GM19025 (cell line): Measurements from ENCODE around the gene AGMO.

ENCODE experiments used
- ATAC-seq: cut with Tn5 transposase; IDR thresholded peaks from one replicate; pipeline ENCODE4 v1.9.1; 2021; ENCODE audit warnings: mild to moderate bottlenecking, low read depth, moderate library complexity; ENCODE audit not compliant: unreplicated experiment

Gene AGMO

DNA sequence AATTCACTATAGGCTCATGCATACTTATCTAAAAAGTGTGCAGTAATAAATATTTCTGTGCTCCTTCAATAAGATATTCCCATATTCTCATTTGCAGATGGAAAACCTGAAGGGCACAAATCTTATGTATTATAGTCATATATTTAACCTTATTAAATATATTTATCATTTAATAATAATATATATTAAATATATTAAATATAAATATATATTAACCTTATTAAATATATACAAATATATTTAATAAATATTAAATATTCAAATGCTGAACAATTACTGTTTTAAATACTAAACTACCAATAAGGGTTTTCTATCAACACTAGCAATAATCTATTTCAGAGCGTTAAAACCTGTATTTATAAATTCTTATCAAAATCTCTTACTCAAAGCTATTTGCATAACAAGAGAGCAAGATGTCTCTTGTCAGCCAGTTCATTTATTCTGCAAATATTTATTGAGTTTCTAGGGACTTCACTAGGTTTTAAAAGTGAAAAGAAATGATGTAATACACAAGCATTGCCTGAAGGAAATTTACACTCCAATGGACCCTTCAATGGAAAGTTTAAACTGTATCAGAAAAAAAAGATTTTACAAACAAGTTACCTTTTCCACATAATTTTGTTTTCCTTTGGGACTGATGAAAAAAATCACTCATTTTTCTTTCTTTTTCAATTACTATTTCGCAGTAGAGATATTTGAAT lies 159.2 kb downstream of the AGMO start:
- ATAC-seq = no peak

DNA sequence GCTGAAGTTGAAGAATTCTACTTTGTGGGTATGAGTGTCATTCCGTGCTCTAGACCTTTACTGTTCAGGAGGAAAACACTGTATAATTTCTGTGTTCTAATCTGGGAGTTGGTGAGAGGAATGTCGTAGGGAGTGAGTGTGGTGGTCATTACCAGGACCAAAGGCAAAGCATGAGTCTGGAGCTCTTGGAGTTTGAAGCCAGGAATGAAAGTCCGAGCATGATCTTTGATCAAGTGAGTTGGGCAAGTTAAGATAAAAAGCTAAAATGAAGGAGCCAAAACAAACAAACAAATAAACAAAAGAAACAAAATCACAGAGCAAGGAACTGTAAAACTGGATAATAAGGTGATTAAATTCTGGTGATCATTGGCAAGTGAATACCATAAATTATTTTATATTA lies 161.4 kb downstream of the AGMO start:
- no peak for ATAC-seq

DNA sequence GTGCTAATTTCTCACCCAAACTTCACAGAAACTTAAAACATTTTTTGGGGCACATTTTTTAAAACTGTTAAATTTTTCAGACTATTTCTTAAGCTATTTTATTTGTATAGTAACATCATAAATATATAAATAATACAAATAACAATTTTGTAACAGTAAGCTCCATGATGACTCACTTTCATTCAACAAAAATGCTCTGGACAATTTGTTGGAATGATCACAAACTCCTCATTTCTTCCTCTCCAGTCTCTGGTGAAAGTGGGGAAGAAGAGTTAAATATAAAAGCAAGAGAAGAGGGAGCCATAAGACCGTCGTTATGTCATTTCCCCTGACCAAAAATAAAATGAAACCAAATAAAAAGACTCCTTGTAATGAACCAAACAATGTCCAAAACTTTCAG lies 162.4 kb downstream of the AGMO start:
- ATAC-seq = no peak

DNA sequence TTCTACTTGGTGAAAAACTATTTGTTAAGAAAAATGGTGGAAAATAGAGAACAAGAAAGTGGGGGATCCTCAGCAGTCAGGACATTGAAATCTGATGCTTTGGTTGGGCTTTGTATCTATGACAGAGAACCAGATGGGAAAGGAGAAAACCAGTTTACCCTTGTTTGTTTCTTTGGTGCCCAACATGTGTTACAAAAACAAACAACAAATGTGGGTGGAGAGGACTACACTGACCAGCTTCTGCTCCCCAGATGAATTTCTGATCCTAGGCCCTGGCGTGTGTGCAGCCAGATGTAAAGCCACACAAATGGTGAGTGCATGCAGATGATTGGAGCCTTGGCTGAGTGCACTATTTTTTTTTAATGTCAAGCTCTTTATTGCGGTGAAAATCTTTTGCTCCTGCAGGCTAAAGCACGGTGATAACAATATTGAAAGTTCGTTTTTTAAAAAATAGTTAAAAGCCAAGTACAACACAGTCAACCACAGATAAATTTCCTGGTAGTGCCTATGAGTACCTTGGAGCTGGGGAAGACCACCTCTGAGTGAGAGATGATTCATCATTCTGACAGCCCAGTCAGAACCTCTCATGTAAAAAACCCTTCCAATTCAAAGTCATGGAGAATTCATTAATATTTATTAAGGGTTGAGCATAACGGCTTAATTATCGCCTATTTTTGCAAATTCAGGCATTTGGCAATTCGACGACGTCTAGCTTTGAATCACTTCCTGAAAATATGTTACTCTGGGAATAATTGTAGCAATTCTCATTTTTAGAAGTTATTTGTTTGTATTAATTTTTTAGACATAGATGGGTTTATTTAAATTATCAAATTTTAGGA lies 163.7 kb downstream of the AGMO start:
- no peak for ATAC-seq

DNA sequence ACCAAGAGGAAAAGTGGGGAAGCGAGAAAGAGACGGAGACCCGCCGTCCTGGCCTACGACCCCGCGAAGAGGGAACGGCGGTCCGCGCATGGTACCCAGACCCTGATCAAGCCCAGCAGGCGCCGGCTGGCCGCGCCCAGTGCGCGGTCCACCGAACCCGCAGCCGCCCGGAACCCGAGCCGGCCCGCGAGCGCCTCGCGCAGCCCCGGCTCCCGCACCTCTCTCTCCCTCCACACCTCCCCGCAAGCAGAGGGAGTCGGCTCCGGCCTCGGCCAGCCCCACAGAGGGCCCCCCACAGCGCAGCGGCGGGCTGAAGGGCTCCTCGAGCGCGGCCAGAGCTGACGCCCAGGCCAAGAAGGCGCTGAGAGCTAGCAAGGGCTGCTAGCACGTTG lies 164.7 kb downstream of the AGMO start:
- no peak for ATAC-seq

DNA sequence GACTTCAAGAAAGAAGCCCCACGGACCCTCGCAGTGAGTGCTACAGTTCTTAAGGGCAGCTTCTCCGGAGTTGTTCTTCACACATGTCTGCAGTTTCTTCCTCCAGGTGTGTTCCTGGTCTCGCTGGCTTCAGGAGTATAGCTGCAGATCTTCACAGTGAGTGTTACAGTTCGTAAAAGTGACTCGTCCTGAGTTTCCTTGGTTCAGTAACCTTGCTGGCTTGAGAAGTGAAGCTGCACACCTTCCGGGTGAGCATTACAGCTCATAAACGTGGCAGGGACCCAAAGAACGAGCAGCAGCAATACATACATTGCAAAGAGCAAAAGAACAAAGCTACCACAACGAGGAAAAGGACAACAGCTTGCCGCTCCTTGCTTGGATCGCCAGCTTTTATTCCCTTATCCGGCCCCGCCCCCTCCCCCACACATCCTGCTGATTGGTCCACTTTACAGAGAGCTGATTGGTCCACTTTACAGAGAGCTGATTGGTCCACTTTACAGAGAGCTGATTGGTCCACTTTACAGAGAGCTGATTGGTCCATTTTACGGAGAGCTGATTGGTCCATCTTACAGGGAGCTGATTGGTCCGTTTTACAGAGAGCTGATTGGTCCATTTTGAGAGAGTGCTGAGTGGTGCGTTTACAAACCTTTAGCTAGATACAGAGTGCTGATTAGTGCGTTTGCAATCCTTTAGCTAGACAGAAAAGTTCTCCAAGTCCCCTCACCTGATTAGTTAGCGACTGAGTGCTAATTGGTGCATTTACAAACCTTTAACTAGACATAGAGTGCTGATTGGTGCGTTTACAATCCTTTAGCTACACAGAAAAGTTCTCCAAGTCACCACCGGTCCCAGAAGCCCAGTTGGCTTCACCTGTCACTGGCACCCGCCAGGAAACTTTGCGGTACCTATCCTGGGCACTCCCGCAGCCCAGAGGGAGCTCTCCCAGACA lies 165.3 kb downstream of the AGMO start:
- no peak for ATAC-seq

DNA sequence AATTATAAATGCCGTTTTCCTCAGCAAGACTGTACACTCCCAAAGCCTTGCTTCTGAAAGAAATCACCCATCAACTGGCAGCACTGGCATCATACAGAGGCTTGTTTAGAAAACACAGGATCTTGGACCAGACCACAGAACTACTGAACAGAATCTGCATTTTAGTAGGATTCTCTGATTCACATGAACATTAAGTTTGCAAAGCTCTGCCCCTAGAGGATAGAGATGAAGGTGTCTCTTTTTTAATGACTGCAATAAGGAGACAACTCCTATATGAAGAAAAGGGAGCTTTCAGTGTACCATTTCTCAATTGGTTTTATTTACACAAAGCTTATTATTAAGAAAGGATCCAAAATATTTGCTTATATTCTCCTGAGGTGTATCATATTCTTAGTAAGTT lies 172.7 kb downstream of the AGMO start:
- no peak for ATAC-seq

DNA sequence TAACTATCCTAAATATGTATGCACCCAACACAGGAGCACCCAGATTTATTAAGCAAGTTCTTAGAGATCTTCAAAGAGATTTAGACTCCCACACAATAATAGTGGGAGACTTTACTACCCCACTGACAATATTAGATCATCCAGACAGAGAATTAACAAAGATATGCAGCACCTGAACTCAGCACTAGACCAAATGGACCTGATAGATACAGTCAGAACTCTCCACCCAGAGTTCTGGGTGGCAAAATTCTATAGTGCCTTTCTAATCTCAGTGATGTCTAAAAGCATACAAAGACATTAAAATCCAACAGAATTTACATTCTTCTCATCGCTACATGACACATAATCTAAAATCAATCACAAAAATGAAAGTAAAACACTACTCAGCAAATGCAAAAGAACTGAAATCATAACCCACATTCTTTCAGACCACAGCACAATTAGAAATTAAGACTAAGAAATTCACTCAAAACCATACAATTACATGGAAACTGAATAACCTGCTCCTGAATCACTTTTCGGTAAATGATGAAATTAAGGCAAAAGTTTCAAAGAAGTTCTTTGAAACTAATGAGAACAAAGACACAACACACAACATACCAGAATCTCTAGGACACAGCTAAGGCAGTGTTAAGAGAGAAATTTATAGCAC lies 183.2 kb downstream of the AGMO start:
- ATAC-seq = no peak

DNA sequence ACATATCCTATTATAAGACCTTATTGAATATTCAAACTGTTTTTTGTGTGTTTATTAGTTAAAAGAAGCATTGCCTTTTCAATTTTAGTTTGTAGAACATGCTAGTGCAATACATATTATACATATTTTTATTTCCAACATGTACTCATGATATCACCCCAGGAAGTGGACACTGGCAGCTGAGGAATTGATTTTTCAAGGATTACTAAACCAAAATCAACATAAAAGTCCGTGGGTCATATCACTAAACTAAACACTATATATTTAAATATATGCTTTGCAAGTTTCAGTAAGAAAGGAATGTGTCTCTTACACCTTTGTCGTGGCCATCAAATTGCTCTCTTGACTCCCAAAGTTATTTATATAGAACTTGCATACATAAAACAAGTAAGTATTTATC lies 185.2 kb downstream of the AGMO start:
- ATAC-seq = no peak

DNA sequence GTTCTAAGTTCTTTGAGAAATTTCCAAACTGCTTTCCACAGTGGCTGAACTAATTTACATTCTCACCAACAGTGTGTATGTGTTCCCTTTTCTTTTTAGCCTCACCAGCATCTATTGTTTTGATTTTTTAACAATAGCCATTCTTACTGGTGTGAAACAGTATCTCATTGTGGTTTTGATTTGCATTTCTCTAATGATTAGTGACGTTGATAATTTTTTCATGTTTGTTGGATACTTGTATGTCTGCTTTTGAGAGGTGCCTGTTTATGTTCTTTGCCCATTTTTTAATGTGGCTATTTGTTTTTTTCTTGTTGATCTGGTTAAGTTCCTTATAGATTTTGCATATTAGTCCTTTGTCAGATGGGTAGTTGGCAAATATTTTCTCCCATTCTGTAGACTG lies 191.4 kb downstream of the AGMO start:
- no peak for ATAC-seq

DNA sequence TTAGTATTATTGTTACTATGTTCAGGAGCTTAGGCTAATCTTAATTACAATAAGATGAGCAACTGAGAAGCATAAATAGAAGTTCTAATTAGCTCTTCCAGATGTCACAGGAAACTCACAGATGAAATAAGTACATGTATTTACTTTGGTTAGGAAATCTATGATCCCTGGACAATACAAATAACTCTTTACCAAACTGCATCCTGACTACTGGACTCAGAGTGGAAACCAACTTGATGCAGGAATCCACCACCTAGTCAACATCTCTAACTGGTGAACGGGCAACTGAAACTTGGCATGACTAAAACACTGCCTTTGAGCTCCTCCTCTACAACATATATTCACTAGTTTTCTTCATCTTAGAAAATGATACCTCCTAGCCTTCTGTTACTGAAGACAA lies 193.2 kb downstream of the AGMO start:
- ATAC-seq = no peak

DNA sequence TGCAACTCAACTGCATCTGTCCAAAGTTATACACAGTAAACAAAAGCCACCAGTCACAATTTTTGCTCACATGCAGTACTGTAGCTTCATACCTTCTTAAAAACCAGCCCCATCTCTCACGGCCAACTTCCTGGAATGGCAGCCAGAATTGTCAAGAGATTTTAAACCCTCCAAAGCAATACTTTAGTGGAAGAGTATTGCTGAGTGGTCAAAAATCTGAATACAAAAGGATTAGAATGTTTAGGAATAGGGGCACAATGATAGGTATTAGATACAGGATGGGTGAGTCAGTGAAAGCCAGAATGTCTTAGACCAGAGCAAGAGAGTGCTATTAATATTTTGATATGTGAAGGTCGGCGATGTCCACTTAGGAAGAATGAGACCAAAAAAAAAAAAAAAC lies 193.9 kb downstream of the AGMO start:
- no peak for ATAC-seq

DNA sequence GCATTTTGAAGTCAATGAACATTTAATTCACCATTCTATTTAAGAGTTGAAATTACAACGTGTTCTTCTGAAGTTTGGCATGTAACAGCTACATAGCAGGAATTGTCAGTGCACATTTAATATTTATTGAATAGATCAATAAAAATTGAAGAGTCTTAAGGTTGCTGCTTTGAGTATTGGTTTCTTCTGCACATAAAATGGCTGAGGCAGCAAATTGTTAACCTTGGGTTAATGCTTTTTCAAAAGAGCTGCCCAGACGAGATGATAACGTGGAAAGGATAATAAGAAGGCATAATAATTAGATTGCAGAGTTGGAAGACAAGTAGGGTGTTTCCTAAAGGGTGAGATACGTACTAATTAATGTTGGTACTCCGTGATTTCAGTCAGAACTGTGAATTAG lies 203.7 kb downstream of the AGMO start:
- ATAC-seq = no peak

DNA sequence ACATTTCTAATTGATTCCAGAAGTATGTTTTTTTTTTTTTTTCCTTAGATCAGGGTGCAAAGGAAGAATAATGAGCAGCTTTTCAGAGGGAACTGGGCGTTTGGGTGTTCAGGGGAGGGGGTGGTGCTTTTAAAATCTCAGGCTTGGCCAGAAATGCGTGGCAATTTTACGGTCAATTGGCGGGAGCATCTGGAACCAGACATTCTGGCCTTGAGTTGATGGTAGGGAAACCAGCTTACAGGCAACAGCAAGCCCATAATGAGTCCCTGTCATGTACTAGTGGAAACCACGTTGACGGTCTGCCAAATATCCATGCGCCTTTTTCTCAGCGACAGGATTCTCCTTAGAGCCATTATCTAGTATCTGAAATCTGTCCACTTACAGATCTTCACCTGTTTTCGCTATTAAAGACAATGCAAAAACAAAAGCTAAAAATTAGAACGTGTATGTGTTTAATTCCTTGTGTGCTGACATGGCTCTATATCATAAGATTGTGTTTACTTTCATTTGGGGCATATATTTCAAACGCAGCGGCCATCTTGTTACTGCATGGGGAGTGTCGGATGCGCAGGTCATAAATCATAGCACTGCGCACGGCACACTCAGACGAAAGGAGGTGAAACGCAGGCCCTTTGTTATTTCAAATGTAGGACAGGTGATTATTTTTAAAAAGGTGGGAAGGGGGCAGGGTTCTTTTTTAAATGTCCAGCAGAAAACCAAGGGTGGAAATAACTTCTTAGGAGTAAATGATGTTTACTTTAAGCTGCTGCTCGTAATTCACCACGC lies 209.2 kb downstream of the AGMO start:
- no peak for ATAC-seq

DNA sequence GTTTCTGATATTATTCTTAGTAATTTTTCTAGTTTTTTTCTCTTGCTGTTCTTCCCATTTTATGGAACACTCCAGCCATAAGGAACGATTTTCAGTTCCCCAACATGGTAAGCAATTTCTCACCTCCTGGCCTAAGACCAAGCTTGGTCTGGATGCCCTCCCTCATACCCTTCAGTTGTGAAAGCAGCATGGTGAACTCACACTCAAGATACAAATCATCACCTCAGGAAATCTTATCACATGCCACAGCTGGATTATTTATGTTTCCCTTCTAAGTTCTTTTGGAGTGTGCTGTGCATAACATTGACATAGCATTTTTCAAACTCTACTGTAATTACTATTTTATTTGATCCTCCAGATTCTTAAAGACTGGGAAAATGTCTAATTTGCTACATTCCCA lies 216.6 kb downstream of the AGMO start:
- ATAC-seq = no peak

DNA sequence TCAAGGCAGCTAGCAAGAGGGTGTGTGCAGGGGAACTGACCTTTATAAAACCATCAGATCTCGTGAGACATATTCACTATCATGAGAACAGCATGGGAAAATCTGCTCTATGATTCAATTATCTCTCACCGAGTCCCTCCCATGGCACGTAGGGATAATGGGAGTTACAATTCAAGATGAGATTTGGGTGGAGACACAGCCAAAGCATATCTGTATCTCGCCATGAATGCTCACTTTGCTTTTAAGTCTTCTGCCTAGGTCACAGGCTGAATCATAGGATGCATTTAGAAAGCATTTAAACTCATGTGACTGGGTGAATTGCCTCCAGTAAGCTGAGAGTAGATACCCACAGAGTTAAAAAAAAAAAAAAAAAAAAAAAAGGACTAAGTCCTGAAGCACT lies 220.0 kb downstream of the AGMO start:
- no peak for ATAC-seq

DNA sequence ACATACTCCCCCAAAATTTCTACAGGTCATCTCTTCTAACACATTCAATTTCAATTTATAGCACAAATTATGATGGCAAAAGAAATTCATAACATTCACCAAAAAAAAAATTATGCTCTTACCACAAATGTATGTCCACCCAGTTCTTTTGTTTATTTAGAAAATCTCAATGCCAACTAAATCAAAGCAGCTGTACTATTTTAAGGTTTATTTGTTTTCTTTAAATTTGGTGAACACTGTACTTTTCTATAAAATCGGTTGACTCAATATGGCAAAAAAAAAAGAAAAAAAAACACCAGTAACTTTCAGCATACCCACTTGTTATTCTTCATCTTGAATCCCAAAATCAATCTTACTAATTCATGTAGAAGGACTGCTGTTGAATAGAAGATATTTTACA lies 225.7 kb downstream of the AGMO start:
- no peak for ATAC-seq

DNA sequence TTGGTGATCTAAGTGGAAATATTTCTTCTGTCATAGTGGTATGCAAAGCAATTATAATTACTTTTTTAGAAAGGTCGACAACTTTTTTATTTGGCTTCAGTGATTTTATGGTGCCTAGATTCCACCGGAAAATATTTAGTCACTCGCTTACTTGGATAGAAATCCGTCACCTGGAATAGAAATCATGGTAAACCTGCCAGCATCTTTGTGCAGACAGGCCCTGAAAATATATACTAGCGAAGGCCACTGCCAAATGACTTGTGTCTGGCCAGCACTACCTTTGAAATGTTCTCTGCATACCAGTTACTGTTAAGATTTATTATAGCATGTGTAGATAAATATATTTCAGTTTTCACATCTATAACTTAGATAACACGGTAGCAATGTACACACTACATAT lies 226.4 kb downstream of the AGMO start:
- ATAC-seq = no peak

DNA sequence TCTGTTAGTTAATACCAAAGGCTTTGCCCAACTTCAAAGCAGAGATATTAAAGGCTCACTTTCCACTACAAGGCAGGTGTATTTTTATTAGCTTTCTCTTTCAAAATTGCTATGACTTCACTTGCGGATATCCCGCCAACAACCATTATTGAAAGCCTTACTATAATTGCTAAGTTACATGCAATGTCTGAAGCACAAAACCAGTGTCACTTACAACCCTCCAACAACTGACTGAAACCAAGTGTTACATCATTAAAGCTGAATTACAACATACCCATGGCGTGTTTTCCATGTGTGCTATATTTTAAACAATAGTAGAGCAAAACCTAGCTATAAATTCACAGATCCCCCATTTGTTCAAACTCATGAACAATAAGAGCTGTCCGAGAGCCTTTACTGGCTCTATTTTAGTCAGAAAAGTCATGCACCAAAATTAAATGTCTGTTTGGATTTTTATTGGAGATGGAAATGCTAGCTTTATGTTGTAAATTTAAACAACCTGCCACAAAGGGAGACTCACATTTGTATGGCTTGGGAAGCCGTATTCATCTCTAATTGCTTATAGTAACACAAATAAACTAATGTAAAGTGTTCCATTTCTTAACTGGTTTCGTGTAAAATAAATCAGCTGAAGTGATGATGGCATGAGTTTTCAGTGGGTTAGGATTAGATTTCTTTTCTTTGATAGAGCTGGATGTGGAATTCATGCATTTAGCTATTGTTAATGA lies 227.1 kb downstream of the AGMO start:
- ATAC-seq = no peak
